K562 (cell line): ENCODE results near the gene PCAT6. TPM values are rescaled to one million over a fixed set of nuclear protein-coding genes. Genes with fewer than 3 reads are reported as not detected.

Source experiments
- CTBP1 ChIP-seq: fragments of 450-650 bp; IDR thresholded peaks from 2 replicates; pipeline ENCODE4 v1.6.1; 2016; ENCODE audit warnings: borderline replicate concordance
- GABPB2 ChIP-seq: fragments of 250-450 bp; sonication (Bioruptor Pico); conservative IDR thresholded peaks from 2 replicates; pipeline ENCODE4 v1.5.1; 2021; ENCODE audit warnings: mild to moderate bottlenecking
- NBN ChIP-seq: fragments of 450-650 bp; IDR thresholded peaks from 2 replicates; pipeline ENCODE4 v1.6.1; 2016; ENCODE audit warnings: low read depth, mild to moderate bottlenecking
- STAG1 ChIP-seq: sonication (generic); formaldehyde crosslinking; IDR thresholded peaks from 2 replicates; pipeline ENCODE4 v1.5.0; 2020; ENCODE audit warnings: missing genetic modification reagents, borderline replicate concordance
- ZC3H4 ChIP-seq: sonication (generic); formaldehyde crosslinking; IDR thresholded peaks from 2 replicates; pipeline ENCODE4 v1.9.0; 2021; ENCODE audit warnings: missing genetic modification reagents, borderline replicate concordance
- polyA plus RNA-seq, 8 experiments: library from polyadenylated mRNA; depleted of rRNA in 4 of 8; stranded (reverse) in 5 of 8; unstranded in 3 of 8; fragments of >200 nt; fragmentation: Nextera tagmentation in 2 of 8; fragmentation: Illumina TruSeq in 1 of 8; extraction: Ambion mirVana in 2 of 8; extraction: Trizol in 1 of 8; gene quantifications; 2 replicates each; pipeline versions ENCODE4 v1.2.1 to v1.2.3, GENCODE V29; 2011 to 2014; ENCODE audit warnings: inconsistent platforms in 1 of 8, missing spikeins in 1 of 8
- total RNA-seq, 7 experiments: library from RNA; depleted of rRNA in 6 of 7; stranded (reverse); fragments of >200 nt in 6 of 7; fragmentation: Illumina TruSeq in 2 of 7; extraction: Trizol in 2 of 7; gene quantifications; 2 replicates each; pipeline versions ENCODE4 v1.2.1 to v1.2.3, GENCODE V29; 2011 to 2021; ENCODE audit warnings: low replicate concordance in 1 of 7
- TF ChIP-seq, protein P1 (sequence below), 2 experiments: fragments of 450-650 bp; formaldehyde crosslinking in 1 of 2; IDR thresholded peaks; 2 replicates each; pipeline versions ENCODE4 v1.4.0 to v1.6.1; 2014 to 2020; ENCODE audit warnings: mild to moderate bottlenecking in 2 of 2, borderline replicate concordance in 1 of 2, low read depth in 1 of 2
- TF ChIP-seq, protein P2 (sequence below): sonication (generic); formaldehyde crosslinking; IDR thresholded peaks from 2 replicates; pipeline ENCODE4 v1.8.1; 2023; ENCODE audit warnings: mild to moderate bottlenecking, missing genetic modification reagents
- TF ChIP-seq, protein P3 (sequence below): conservative IDR thresholded peaks from 2 replicates; pipeline ENCODE4 v1.6.1; 2011; ENCODE audit warnings: low read depth, mild to moderate bottlenecking, low read length; ENCODE audit not compliant: control insufficient read depth
- TF ChIP-seq, protein P4 (sequence below): fragments of 250-450 bp; sonication (Bioruptor Pico); IDR thresholded peaks from 2 replicates; pipeline ENCODE4 v1.9.0; 2021; ENCODE audit warnings: mild to moderate bottlenecking

PCAT6 gene
- total and polyA plus RNA-seq, 9 of the 15 experiments (the other 6 are each of a cell fraction or from before 2014, with no cell fraction given), result 0.25 to 2.4 (median 0.54) TPM; not detected in 1

DNA sequence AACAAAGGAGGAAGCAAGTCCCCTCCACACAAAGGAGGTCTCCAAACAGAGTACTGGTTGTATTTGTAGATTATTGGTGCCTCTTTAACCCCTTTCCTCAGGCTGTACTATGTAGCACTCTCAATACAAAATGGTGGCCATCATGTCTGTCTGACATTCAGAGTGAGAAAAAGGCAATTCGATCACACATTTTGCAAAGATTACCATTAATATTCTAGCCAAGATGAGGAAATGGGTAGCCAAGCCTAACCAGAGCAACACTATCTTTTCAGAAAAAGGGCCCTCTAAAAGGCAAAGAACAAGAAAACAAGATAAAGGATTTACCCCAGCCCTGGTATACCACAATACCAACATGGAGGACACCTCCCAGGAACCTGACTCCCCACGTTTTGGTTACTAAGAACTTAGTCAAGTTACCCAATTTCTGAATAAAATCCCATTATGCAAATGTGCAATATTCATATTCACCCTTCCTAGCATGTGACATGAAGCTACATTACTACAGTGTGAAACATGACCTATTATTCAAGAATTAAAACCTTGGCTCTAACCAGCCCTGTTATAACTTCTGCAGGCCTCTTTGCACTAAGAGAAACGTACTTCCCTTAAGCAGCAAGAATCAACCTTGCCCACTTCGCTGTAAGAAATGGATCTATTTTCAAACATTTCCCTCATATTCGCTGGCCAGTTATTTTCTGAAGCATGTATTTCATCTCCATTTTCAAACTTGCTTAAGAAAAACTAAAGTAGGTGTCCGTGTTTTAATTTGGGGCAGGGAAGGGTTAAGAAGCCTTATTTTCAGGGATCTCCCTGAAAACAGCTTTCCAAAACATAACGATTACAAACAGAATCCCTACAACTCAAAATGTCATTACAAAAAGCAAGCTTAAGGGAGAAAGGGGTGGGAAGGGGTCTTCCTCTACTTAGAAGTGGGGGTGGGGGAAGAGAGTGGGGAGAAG is 4.6 kb upstream of the PCAT6 start (continued):
- TF ChIP-seq, protein P1, sequence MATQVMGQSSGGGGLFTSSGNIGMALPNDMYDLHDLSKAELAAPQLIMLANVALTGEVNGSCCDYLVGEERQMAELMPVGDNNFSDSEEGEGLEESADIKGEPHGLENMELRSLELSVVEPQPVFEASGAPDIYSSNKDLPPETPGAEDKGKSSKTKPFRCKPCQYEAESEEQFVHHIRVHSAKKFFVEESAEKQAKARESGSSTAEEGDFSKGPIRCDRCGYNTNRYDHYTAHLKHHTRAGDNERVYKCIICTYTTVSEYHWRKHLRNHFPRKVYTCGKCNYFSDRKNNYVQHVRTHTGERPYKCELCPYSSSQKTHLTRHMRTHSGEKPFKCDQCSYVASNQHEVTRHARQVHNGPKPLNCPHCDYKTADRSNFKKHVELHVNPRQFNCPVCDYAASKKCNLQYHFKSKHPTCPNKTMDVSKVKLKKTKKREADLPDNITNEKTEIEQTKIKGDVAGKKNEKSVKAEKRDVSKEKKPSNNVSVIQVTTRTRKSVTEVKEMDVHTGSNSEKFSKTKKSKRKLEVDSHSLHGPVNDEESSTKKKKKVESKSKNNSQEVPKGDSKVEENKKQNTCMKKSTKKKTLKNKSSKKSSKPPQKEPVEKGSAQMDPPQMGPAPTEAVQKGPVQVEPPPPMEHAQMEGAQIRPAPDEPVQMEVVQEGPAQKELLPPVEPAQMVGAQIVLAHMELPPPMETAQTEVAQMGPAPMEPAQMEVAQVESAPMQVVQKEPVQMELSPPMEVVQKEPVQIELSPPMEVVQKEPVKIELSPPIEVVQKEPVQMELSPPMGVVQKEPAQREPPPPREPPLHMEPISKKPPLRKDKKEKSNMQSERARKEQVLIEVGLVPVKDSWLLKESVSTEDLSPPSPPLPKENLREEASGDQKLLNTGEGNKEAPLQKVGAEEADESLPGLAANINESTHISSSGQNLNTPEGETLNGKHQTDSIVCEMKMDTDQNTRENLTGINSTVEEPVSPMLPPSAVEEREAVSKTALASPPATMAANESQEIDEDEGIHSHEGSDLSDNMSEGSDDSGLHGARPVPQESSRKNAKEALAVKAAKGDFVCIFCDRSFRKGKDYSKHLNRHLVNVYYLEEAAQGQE (IDR thresholded peaks at IDR 0.05; ENCODE audit: borderline replicate concordance), result no peak
- TF ChIP-seq, protein P1 (CRISPR knock-in tag; IDR thresholded peaks at IDR 0.05; ENCODE audit: low read depth), result 0 out of 2 replicates have a peak, but pooled peaks have one; percentile 56
- no peak for TF ChIP-seq CTBP1
- TF ChIP-seq GABPB2, result no peak
- no peak for TF ChIP-seq ZC3H4 (CRISPR knock-in tag)
- TF ChIP-seq, protein P2, sequence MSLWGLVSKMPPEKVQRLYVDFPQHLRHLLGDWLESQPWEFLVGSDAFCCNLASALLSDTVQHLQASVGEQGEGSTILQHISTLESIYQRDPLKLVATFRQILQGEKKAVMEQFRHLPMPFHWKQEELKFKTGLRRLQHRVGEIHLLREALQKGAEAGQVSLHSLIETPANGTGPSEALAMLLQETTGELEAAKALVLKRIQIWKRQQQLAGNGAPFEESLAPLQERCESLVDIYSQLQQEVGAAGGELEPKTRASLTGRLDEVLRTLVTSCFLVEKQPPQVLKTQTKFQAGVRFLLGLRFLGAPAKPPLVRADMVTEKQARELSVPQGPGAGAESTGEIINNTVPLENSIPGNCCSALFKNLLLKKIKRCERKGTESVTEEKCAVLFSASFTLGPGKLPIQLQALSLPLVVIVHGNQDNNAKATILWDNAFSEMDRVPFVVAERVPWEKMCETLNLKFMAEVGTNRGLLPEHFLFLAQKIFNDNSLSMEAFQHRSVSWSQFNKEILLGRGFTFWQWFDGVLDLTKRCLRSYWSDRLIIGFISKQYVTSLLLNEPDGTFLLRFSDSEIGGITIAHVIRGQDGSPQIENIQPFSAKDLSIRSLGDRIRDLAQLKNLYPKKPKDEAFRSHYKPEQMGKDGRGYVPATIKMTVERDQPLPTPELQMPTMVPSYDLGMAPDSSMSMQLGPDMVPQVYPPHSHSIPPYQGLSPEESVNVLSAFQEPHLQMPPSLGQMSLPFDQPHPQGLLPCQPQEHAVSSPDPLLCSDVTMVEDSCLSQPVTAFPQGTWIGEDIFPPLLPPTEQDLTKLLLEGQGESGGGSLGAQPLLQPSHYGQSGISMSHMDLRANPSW (CRISPR knock-in tag), result no peak
- TF ChIP-seq STAG1 (CRISPR knock-in tag), result no peak
- TF ChIP-seq, protein P3, sequence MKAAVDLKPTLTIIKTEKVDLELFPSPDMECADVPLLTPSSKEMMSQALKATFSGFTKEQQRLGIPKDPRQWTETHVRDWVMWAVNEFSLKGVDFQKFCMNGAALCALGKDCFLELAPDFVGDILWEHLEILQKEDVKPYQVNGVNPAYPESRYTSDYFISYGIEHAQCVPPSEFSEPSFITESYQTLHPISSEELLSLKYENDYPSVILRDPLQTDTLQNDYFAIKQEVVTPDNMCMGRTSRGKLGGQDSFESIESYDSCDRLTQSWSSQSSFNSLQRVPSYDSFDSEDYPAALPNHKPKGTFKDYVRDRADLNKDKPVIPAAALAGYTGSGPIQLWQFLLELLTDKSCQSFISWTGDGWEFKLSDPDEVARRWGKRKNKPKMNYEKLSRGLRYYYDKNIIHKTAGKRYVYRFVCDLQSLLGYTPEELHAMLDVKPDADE, result no peak
- TF ChIP-seq, protein P4, sequence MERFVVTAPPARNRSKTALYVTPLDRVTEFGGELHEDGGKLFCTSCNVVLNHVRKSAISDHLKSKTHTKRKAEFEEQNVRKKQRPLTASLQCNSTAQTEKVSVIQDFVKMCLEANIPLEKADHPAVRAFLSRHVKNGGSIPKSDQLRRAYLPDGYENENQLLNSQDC (CRISPR knock-in tag), result no peak
- no peak for TF ChIP-seq NBN
